ENCODE measurements around the gene TMEM184A.

The TMEM184A gene

GRCh38 chr7:1539181-1539881 lies 16.7 kb downstream of the TMEM184A start:
- DNase-seq (ENCODE audit: low read depth): no peak

- DNase-seq (ENCODE audit: low read depth): no peak
Measured at GRCh38 chr7:1538544-1539180, 17.3 kb downstream of the TMEM184A start.

DNA sequence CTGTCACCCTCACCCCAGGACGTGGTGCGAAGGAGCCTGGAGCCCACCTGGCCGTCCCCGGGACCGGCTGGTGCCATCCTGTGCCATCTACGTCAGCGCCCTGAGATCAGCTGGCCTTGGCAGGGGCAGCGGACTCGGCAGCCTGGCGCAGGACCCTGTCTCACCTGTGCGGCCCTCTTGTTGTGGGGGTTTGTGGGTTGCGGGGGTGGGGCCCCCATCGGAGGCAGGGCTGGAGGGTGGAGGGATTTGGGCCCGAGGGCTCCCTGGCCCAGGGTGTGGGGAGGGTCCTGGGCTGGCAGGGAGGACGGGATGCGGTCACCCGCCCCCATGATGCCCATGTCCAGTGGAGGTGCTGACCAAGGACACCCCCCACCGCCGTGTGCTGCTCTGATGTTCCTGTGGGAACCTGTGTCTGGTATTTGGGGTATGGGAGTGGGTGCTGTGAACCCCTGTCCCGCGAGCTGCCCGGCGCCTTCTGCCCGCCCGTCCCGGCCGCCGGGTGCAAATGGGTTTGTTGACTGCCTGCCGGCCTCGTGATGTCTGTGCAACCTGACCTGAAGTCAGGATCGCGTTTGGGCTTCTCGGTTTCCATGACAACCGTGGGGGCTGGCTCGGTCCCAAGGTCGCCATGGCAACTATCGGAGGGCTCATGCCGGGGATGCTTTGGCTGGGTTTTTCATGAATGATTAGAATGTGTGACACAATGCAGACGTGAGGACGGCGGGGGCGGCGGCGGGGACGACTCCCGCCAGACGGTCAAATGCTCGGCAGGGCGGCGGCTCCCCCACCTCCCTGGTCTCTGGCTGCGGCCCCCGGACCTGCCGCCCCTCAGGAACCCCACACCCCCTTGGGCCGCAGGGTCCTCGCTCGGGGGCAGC lies 18.2 kb downstream of the TMEM184A start:
- DNase-seq (ENCODE audit: low read depth): no peak

DNA sequence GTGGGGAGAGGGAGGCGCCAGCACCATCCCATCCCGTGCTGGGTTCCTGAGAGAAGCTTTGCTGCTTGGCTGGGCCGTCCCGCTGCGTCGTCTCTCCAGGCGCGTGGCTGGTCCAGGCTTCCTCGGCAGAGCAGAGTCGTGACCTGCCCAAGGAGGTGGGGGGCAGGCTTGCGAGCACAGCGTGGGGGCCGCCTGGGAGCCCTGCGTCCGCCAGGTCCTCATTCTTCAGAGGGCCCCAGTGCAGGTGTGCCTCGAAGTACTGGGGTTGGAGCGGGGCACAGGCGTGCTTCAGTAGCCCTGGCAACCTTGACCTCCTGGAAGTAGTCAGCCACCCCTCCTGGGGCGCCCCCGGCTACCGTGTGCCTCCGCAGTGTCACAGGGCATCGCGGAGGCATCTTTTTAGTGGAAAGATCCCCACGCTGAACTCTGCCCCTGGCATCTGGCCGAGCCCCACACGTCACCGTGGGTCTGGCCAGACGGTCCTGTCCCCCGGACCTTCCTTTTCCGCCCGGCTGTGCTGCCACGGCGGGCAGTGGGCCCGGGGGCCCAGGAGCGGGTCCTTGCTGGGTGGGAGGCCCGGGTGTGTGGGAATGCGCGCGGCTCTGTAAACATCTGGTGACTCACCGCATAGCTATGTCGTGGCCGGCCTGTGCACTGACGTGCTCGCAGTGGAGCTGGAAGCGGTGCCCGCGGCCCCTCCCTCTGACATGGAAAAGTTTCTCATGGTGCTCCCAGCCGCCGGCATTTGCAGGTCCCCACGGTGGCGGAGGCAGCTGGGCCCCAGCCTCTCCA lies 19.1 kb downstream of the TMEM184A start:
- DNase-seq (ENCODE audit: low read depth): no peak

- DNase-seq (ENCODE audit: low read depth): no peak
Measured at GRCh38 chr7:1536455-1536742, 19.6 kb downstream of the TMEM184A start.

DNA sequence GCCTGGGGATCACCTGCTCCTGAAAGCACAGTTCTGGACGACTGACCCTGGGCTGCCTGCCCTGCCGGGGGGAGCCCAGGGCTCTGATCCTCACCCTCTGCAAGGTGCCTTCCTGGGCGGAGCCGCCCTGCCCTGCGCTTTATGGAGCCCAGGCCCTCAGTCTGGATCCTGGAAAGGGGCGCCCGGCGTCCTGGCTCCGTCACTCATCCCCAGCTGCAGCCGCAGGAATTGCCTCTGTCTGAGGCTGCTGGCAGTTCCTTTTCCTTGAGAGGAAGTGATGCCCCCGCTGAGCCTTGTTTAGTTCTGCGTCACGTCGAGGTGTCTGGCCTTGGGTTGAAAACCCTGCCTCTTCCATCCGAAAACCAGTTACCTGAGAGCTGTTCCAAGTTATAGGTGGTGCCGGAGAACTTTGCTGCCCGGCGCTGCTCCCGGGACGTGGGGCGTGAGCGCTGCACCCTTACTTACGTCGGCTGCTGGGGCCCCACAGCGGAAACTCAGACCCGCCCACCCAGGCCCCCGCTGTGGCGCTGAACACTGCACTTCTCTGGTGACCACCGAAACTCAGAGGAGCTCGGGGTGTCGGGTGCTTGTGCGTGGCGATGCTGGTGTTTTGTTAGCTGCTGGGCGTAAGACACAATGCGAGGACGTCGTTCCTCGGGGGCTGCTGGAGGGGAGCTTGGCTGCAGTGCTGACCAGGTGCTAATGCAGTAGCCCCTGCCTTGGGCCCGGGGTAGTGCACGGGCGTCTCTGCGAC lies 20.1 kb downstream of the TMEM184A start:
- no peak for DNase-seq (ENCODE audit: low read depth)

DNA sequence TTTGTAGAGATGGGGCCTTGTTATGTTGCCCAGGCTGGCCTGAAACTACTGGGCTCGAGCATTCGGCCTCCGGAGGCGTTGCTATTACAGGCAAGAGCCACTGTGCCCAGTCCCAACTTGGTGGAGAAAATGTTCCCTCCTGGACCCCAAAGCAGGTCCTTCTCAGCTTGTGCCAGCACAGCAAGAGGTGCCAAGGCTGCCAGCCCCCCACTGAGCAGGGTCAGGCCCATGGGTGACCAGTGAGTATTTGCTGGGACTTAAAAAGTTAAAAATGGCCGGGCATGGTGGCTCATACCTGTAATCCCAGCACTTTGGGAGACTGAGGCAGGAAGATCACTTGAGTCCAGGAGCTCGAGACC lies 20.9 kb downstream of the TMEM184A start:
- no peak for DNase-seq (ENCODE audit: low read depth)

DNA sequence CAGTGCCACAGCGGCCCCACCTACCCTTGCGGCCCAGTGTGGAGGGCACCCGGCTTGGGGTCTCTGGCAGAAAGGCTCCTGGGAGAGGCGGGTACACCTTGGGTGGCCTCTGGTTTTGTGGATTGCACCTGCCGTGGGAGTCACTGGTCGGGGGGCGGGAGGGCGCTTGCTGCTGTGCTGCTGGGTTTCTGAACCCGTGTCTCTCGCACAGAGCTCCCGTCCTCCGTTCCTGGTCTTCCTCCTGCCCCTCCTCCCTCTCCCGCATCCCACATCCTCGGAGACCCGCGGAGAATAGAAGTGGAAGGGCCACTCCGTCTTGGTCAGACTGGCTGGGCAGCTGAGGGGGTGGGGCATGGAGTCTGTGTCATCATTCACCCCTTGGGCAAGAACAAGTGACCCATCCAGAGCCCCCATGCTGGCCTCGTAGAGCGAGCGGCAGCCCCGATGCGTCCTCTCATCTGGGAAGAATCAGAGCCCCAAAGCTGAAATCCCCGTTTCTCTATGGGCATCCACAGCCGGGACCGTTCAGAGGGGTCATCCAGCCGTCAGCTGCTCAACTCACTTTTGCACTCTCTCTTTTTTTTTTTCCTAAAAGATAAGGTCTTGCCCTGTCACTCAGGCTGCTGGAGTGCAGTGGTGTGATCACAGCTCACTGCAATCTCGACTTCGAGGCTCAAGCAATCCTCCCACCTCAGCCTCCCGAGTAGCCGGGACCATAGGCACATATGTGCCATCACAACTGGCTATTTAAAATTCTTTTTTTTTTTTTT lies 21.5 kb downstream of the TMEM184A start:
- no peak for DNase-seq (ENCODE audit: low read depth)

DNA sequence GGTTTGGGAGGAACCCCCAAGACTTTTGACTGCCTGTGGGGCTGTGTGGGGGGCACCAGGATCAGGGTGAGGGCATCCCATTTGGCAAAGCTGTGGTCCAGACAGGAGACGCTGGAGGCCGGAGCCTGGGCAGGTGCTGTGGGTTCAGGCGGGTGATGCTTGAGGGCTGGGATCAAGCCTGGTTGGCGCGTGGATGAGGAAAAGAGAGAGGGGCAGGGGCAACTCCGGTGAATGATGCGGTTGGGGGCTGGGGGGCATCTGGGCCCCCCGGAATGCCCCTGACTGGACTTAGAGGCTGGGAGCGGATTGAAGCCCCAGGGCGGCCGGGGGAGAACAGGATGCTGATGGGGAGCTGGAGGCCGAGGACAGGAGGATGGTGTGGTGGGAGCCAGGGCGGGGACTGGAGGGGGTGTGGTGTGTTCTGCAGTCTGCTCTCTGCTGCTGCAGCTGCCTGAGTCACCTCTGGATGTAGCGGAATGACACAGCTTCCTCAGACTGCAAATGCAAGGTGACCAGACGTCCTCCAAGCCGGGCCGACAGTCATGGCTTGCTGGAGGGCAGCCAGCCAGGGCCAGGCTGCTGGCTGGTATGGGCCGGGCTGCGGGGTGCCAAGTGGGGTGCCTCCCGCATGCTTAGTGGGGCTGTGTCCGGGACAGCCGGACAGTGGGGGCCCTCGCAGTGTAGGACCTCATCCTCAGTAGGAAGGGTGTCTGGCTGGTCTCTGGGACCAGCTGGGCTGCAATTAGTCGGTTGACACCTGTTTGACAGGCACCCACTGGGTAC lies 22.3 kb downstream of the TMEM184A start:
- DNase-seq (ENCODE audit: low read depth): peak; percentile 28

- DNase-seq (ENCODE audit: low read depth): no peak
Measured at GRCh38 chr7:1533255-1533546, 22.8 kb downstream of the TMEM184A start.

- peak; percentile 54 for DNase-seq (ENCODE audit: low read depth)
Measured at GRCh38 chr7:1532456-1533254, 23.4 kb downstream of the TMEM184A start.

- DNase-seq (ENCODE audit: low read depth): no peak
Measured at GRCh38 chr7:1531979-1532455, 24.0 kb downstream of the TMEM184A start.

DNA sequence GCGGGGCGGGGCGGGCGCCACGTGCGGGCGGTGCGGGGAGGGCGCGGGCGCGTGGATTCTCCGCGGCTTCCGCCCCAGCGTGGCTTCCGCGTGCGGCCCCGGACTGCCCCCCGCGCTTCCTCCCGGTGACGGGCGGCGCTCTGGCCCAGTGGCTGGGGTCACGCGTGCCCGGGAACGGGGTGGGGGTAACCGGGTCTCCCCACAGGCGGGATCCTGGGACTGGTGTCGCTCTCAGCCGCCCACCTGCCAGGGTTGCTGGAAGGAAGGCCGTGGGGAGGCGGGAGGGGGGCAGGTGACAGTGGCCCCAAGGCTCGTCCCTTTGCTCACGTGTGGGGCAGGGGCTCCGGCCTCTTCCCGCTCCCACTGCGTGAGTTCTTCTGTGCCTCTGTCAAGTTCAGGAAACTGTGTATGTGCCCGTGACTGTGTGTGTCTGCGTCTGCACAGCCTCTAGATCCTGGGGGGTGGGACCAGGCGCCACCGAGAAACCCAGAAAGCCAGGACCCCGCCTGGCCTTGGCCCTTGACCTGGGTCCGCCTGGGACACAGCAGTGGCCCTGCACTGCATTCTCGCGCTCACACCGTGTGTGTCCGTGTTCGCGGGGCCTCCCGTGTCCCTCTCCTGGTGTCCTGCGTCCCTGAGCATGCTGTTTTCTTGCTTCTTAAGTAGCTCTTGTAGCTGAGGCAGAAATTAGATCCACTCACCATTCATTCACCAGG lies 24.6 kb downstream of the TMEM184A start:
- DNase-seq (ENCODE audit: low read depth): no peak

DNA sequence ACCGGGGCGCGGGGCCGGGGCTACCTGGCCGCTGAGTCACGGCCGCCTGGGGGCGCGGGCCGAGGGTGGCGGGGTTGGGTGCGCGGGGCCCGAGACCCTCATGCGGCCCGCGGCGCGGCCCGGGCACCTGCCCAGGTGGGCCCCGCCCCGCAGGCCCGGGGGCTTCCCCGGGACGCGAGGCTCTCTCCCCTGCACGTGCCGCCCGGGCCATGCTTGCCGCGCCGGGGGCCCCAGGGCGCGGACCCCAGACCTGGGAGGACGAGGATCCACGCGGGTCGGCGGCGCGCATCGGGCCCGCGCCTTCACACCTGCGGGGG lies 25.1 kb downstream of the TMEM184A start:
- DNase-seq (ENCODE audit: low read depth): no peak

GRCh38 chr7:1529383-1530116 lies 26.5 kb downstream of the TMEM184A start:
- DNase-seq (ENCODE audit: low read depth): no peak

GRCh38 chr7:1526271-1526754 lies 29.7 kb downstream of the TMEM184A start:
- no peak for DNase-seq (ENCODE audit: low read depth)

GRCh38 chr7:1525409-1525808 lies 30.6 kb downstream of the TMEM184A start:
- DNase-seq (ENCODE audit: low read depth): no peak

DNA sequence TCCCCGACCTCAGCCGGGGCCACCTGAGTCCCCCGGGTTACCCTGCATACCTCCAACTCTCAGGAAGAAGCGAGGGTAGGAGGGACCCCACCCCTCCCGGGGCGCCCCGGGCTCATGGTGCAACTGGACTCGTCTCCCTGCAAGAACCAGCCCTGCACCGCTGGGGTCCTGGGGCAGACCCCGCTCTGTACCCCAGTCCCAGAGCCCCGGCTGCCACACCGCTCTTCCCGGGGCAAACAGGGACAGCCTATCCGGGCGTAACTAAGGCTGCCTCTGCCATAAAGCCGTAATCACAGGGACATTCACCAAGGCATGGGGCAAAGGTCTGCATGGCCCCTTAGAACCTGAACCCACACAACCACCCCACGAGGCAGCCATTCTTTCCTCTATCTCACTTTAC lies 32.2 kb downstream of the TMEM184A start:
- DNase-seq (ENCODE audit: low read depth): no peak

Measured in activated T-cell treated with anti-CD3 and anti-CD28 coated beads for 24 hours (primary cell).